Progenitor cell of endocrine pancreas (in vitro differentiated cells): ENCODE data around the gene TIAM2. TPM values are rescaled to one million over a fixed set of nuclear protein-coding genes. Genes with fewer than 3 reads are reported as not detected.

Experiments
- DNase-seq: peaks from one replicate; pipeline ENCODE4 v3.0.0; 2021; ENCODE audit warnings: low spot score; ENCODE audit not compliant: unreplicated experiment
- H3K27ac Mint-ChIP-seq: 2 replicates; pipeline ENCODE4 v1.8.0; 2021; ENCODE audit warnings: mild to moderate bottlenecking, moderate library complexity, mixed read lengths
- H3K27me3 Mint-ChIP-seq: 2 replicates; pipeline ENCODE4 v1.8.0; 2021; ENCODE audit warnings: mixed read lengths
- H3K36me3 Mint-ChIP-seq: 2 replicates; pipeline ENCODE4 v1.8.0; 2022; ENCODE audit warnings: mixed read lengths; ENCODE audit not compliant: insufficient read depth
- H3K4me1 Mint-ChIP-seq: 2 replicates; pipeline ENCODE4 v1.8.0; 2021; ENCODE audit warnings: low read depth, mixed read lengths
- H3K4me3 Mint-ChIP-seq: 2 replicates; pipeline ENCODE4 v1.8.0; 2021; ENCODE audit warnings: low read depth, mild to moderate bottlenecking, moderate library complexity, mixed read lengths
- H3K9me3 Mint-ChIP-seq: 2 replicates; pipeline ENCODE4 v1.8.0; 2021; ENCODE audit warnings: low read depth, mixed read lengths
- CTCF ChIP-seq: fragments of 200-600 bp; sonication (generic); IDR thresholded peaks from one replicate; pipeline ENCODE4 v1.5.0; 2021; ENCODE audit warnings: antibody characterized with exemption, mild to moderate bottlenecking; ENCODE audit not compliant: unreplicated experiment
- total RNA-seq: library from RNA; stranded (reverse); gene quantifications from 2 replicates; pipeline ENCODE4 v1.2.1, GENCODE V29; 2021

The TIAM2 gene
- total RNA-seq, 1 donor from 2014 or later: 14.3 TPM

GRCh38 chr6:155141512-155141911 is 146.4 kb downstream of the TIAM2 start:
- no peak overlapping the region for H3K4me3 Mint-ChIP-seq
- DNase-seq: no peak
- H3K27ac Mint-ChIP-seq: no peak overlapping the region
- H3K4me1 Mint-ChIP-seq: peaks cover 30% of the 10 kb centered on the region
- peaks cover 33% of the 10 kb centered on the region for H3K27me3 Mint-ChIP-seq
- no peak for TF ChIP-seq CTCF
- no peaks in the 10 kb centered on the region for H3K9me3 Mint-ChIP-seq
- H3K36me3 Mint-ChIP-seq: peaks cover 1% of the 10 kb centered on the region

- Mint-ChIP-seq H3K4me3 (no peak overlapping the region), H3K27ac (no peak overlapping the region)
These were observed 147.3 kb downstream of the TIAM2 start for GRCh38 chr6:155142168-155143028.

GRCh38 chr6:155143029-155143577 is 148.0 kb downstream of the TIAM2 start:
- no peak overlapping the region for H3K27ac Mint-ChIP-seq
- peaks cover 36% of the 10 kb centered on the region for H3K27me3 Mint-ChIP-seq
- H3K4me3 Mint-ChIP-seq: no peak overlapping the region
- peaks cover 1% of the 10 kb centered on the region for H3K36me3 Mint-ChIP-seq
- DNase-seq: no peak
- TF ChIP-seq CTCF: no peak
- peaks cover 30% of the 10 kb centered on the region for H3K4me1 Mint-ChIP-seq
- no peaks in the 10 kb centered on the region for H3K9me3 Mint-ChIP-seq

More at GRCh38 chr6:155142168-155143028, 147.3 kb downstream of the TIAM2 start:
- no peak for TF ChIP-seq CTCF
- peaks cover 30% of the 10 kb centered on the region for H3K4me1 Mint-ChIP-seq
- peaks cover 31% of the 10 kb centered on the region for H3K27me3 Mint-ChIP-seq
- peaks cover 1% of the 10 kb centered on the region for H3K36me3 Mint-ChIP-seq
- no peak for DNase-seq
- no peaks in the 10 kb centered on the region for H3K9me3 Mint-ChIP-seq

- H3K27ac Mint-ChIP-seq: peak overlapping the region; percentile 16
- no peak for TF ChIP-seq CTCF
- peaks cover 1% of the 10 kb centered on the region for H3K36me3 Mint-ChIP-seq
- no peak for DNase-seq
- H3K9me3 Mint-ChIP-seq: no peaks in the 10 kb centered on the region
- peaks cover 30% of the 10 kb centered on the region for H3K4me1 Mint-ChIP-seq
- peaks cover 40% of the 10 kb centered on the region for H3K27me3 Mint-ChIP-seq
- H3K4me3 Mint-ChIP-seq: no peak overlapping the region
These were observed 148.5 kb downstream of the TIAM2 start for GRCh38 chr6:155143578-155144106.

- Mint-ChIP-seq H3K27me3 (peaks cover 47% of the 10 kb centered on the region), H3K9me3 (no peaks in the 10 kb centered on the region), H3K27ac (no peak overlapping the region), H3K4me1 (peaks cover 27% of the 10 kb centered on the region), H3K36me3 (peaks cover 1% of the 10 kb centered on the region), H3K4me3 (no peak overlapping the region)
- DNase-seq: no peak
- no peak for TF ChIP-seq CTCF
These were observed 151.1 kb downstream of the TIAM2 start for GRCh38 chr6:155146205-155146604.
